C4-2B (cell line): ENCODE results near the gene KSR2.

Experiments used
- ZFX ChIP-seq: fragments of 450-650 bp; IDR thresholded peaks from 2 replicates; pipeline ENCODE4 v1.6.1; 2017
- TF ChIP-seq, protein P1 (sequence below): fragments of 450-650 bp; conservative IDR thresholded peaks from 2 replicates; pipeline ENCODE4 v1.5.1; 2017; ENCODE audit warnings: mild to moderate bottlenecking

DNA sequence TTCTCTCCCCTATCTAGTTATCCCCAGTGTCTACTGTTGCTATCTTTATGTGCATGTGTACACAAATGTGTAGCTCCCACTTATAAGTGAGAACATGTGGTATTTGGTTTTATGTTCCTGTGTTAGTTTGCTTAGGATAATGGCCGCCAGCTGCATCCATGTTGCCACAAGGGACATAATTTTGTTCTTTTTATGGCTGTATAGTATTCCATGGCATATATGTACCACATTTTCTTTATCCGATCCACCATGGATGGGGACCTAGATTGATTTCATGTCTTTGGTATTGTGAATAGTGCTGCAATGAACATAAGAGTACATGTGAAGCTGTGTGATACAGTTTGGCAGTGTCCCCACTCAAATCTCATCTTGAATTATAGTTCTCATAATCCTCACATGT is 218.1 kb downstream of the KSR2 start:
- TF ChIP-seq, protein P1, sequence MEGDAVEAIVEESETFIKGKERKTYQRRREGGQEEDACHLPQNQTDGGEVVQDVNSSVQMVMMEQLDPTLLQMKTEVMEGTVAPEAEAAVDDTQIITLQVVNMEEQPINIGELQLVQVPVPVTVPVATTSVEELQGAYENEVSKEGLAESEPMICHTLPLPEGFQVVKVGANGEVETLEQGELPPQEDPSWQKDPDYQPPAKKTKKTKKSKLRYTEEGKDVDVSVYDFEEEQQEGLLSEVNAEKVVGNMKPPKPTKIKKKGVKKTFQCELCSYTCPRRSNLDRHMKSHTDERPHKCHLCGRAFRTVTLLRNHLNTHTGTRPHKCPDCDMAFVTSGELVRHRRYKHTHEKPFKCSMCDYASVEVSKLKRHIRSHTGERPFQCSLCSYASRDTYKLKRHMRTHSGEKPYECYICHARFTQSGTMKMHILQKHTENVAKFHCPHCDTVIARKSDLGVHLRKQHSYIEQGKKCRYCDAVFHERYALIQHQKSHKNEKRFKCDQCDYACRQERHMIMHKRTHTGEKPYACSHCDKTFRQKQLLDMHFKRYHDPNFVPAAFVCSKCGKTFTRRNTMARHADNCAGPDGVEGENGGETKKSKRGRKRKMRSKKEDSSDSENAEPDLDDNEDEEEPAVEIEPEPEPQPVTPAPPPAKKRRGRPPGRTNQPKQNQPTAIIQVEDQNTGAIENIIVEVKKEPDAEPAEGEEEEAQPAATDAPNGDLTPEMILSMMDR, result no peak
- no peak for TF ChIP-seq ZFX
